Activated CD4-positive, alpha-beta T cell treated with anti-CD3 and anti-CD28 coated beads, Interleukin-2, amount 50 U/mL, for 24 hours (primary cell): ENCODE measurements around the gene PSTK.

Experiments
- DNase-seq, 2 donors: peaks; one replicate each; pipeline ENCODE4 v3.0.0-alpha.2; 2020; ENCODE audit warnings: low read depth in 1 of 2, low spot score in 1 of 2

PSTK gene

GRCh38 chr10:123019264-123019663 lies 39.1 kb downstream of the PSTK start:
- DNase-seq: no peak

GRCh38 chr10:123019941-123020703 lies 39.9 kb downstream of the PSTK start:
- DNase-seq: no peak

- DNase-seq: no peak
Observed at GRCh38 chr10:123021517-123021916, 41.3 kb downstream of the PSTK start.

GRCh38 chr10:123024540-123024939 lies 44.3 kb downstream of the PSTK start:
- DNase-seq: no peak

GRCh38 chr10:123026302-123026701 lies 46.1 kb downstream of the PSTK start:
- DNase-seq: no peak

- DNase-seq: no peak
Observed at GRCh38 chr10:123027861-123028260, 47.7 kb downstream of the PSTK start.

- no peak for DNase-seq
Observed at GRCh38 chr10:123031124-123031523, 50.9 kb downstream of the PSTK start.

- DNase-seq: no peak
Observed at GRCh38 chr10:123034332-123034731, 54.1 kb downstream of the PSTK start.

- no peak for DNase-seq
Observed at GRCh38 chr10:123035467-123036086, 55.4 kb downstream of the PSTK start.

GRCh38 chr10:123038782-123039631 lies 58.8 kb downstream of the PSTK start:
- no peak for DNase-seq

GRCh38 chr10:123039632-123039930 lies 59.4 kb downstream of the PSTK start:
- no peak for DNase-seq
